ENCODE measurements around the gene FDPS.

FDPS gene

DNA sequence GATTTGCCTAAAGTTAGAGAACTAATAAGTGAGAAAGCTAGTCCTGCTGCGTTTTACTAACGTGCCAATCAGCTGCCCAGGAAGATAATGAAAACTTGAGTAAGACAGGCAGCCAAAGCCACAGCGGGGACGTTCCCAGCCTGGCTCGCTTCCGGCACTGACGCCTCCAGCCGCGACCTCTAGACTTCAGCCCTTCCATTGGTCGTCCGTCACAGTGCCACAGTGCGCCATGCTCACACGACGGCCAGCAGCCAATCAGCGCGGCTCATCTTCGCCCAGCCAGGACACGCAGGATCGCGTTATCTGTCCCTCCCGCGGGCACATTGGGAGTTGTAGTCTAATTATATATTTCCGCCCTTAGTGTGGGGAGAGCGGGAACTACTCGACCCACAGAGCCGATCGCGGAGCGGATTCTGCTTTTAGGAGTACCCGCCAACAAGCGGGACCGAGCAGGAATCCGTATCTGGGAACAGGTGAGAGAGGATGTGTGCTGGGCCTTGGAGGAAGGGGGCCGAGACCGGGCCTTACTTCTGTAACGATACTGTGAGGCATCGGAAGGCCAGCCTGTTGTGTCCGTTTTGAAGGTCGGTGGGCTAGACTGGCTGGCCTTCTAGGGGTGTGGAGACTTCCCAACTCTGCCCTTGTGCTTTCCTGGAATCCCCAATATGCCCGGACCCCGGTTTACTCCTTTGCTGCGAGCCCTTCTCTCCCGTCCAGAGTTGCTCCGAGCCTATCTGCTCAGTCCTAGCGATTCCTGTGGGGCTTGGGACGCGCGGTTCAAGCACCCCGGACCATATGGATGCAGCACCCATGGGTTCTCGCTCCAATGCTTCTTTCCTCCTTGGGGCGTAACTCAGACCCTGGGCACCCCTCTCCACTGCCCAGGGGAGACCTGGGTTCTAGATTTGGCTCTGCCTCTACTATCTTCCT is at the start of gene FDPS:
Gene FDPS (plus strand): TSS at position 374 of the 930 bp plus-strand sequence. CDS start 924 bp downstream, outside the sequence.
- peak; percentile 97 to 99 for DNase-seq (ENCODE audit: low read depth in 2 of 2)

DNA sequence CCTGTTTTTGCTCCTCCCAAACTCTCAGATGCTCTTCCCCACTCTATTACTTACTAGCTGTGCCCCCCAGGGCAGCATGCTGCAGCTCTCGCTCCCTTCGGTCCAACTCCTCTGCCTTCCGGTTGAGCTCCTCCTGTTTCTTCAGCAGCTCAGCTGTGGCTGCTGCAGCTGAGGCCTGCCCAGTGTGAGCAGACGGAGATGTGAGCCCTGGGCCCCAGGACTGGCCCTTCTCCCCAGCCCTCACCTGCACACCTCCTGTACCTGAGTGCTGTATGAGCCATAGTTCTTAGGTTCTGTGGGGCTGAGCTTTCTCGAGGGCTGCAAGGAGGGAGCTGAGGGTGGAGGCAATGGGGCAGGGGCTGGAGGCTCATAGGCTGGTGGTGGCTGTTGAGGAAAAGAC is 48.4 kb upstream of the FDPS start:
- DNase-seq (ENCODE audit: low read depth in 2 of 2): no peak

DNA sequence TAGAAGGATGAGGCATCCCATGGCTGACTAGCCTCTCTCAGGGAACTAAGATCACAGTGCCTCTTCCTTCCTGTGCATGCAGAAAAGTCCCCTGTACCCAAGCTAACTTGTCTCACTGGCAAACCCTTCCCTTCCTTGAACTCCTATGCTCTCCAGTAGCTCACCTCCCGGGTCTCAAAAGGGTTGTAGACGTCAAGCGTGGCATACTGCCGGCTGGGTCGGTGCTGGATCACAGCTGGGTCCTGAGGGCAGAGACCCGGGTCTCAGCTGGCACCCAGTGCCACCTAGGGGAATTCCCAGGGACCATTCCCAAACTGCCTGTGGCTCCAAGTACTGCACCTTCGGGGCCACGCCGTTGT is 47.2 kb upstream of the FDPS start:
- DNase-seq (ENCODE audit: low read depth in 2 of 2): no peak

DNA sequence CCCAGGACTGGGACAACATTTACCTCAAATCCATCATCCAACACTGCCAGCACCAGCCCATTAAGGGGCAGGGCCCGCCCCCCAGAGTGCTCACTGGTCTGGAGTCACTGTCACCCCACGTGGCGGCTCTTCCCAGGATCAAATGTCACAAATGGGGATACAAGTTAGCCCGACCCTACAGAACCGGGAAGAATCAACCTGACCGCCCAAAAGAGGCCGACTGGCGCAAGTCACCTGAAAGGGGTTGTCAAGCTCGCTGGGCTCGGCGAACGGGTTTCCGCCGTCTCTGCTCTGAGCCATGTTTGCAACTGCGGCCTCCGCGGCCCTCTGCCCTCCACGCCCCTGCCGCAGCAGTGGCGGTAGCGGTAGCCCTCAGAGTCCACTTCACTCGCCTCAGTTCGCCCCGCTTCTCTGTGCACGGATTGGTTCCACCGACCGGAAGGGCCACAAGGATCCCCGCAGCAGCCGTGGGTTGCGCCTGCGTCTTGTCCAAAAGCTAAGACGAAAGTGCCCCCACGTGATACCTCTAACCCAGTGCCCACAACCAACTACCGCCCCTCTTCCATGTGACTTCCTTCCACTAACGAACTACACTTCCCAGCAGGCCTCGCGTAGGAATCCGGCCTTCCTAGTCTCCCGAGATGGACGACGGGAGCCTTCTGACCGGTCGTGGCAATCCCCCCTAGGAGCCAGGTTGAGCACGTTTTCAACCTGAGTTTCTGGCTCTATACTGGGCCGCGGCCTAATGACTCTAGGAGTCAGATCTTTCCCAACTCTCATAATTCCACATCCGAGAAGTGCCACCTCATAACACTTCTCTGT is 46.6 kb upstream of the FDPS start, which contains the start of gene SCAMP3:
Gene SCAMP3 (minus strand): TSS at position 509 of the 822 bp plus-strand sequence. CDS start 209 bp downstream, at position 300.
- peak; percentile 79 to 85 for DNase-seq (ENCODE audit: low read depth in 2 of 2)

DNA sequence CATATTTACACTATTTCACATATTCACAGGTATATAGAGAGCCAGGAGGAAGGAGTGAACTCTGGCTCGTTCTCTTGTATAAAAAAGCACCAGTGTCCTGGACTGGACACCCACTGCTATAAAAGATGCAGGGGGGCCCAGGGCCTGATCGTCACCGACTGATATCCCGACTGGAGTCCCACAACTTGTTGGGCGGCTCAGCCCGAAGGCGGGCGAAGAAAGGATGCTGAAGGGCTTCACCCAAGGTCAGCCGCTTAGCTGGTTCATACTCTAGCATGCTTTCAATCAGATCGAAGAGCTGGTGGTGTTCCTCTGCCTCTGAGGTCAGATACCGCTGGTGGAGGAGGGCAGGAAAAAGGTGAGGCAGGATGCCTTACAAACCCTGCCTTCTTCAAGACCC is 45.6 kb upstream of the FDPS start:
- DNase-seq (ENCODE audit: low read depth in 2 of 2): no peak

DNA sequence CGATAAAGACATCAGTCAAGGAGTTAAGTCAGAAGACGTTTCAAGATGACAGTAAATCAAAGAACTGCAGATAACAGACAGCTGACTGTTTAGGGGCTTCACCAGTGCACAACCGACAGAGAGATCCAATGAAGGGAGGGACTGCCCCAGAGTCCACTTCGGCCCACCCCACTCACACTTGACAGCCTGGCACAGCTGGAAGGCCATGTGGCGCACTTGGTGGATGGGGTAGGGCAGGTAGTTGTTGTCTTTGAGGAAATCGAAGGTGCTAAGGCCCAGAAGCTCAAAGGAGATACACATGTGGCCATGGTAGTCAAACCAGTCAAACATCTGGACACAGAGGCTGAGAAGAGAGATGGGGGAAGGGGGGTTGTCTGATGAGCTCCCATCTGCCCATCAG is 42.1 kb upstream of the FDPS start:
- DNase-seq (ENCODE audit: low read depth in 2 of 2): no peak

DNA sequence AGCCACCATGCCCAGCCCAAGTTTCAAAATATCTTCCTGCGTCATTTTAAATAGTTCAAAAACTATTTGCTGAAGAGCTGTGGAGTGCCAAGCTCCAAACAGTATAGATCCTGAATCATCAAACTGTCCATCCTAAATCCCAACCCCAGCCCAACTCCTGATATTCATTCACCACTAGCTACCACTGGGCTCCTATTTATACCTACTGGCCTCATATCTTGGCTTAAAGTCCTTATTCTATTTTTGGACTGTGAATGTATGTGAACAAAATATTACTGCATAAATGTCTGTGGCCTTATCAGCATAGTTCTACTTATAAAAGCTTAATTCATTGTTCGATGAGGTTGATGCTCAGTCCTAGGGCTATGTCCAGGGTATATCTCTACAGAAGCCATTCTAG is 41.3 kb upstream of the FDPS start:
- no peak for DNase-seq (ENCODE audit: low read depth in 2 of 2)

DNA sequence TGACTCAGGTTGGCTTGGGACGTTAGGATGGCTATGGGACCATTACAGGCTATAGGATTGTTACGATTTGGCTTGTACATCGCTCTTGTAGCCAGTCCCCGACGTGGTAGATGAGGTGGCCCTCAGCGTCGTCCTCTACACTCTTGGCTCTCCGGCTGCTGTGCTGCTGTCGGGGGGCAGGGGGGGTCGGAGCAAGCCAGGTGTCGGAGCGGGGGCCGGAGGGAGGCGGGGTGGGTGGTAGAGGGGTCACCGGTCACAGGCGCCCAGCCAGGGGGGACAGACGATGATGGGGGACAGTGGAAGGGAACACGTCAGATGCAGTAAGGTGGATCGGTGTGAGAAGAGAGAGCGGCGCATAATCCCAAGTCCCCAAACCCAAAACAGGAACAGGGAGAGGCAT is 40.0 kb upstream of the FDPS start:
- DNase-seq (ENCODE audit: low read depth in 2 of 2): no peak

DNA sequence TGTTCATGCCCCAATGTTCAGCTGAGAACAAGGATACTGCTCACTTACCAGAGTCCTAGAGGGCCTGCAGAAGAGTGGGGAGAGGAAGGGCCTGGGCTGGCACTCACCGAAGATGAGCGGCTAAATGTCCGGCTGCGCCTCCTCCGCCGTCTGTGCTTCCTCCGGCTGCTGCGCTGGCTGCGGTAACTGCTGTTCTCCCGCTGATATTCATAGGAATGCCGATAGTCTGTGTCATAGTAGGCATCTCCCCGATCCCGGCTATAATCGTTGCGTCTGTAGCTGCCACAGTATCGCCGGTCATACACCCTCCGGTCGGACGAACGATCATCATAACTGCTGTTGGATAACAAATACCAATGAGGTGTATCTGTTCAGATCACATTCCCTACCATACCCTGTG is 39.3 kb upstream of the FDPS start:
- no peak for DNase-seq (ENCODE audit: low read depth in 2 of 2)

DNA sequence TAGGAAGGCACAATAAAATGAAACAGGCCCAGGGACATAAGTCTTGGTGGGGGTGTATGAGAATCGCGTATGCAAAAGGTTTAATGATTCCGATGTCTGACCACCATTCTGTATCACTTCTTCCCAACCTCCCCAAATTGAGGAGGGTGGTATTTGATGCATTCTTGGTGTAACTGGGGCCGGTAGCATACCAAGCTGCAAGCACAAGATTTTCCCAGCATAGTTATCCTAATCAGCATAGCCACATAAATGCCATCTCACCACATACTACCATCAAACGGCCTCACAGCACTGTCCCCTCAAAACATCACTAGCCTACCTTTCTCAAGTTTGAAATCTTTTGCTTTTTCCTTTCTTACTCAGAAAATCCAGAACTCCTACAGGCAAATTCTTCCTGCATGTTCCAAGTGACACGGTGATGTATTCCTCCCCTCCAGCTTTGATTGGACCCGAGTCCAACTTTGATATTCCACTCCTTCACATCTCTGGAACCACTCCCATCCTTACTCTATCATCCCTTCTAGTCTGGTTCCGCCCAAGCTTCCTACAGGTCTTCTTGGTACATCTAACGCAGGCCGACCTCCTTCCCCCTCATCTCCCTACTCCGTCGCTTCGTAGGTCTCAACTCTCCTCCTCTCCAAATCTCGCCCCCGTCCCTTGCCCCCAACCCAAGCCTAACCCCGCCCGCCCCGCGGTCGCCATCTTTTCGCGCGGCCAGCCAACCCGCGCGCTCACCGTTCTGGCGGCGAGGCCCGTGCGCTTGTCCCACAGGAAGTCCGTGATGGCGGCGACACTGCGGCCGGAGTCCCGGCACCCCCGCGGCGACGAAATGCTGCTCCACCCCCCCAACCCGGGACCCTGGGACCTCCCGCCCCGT is 36.0 kb upstream of the FDPS start:
- DNase-seq (ENCODE audit: low read depth in 2 of 2): peak in 1 of 2 donors; percentile 64

DNA sequence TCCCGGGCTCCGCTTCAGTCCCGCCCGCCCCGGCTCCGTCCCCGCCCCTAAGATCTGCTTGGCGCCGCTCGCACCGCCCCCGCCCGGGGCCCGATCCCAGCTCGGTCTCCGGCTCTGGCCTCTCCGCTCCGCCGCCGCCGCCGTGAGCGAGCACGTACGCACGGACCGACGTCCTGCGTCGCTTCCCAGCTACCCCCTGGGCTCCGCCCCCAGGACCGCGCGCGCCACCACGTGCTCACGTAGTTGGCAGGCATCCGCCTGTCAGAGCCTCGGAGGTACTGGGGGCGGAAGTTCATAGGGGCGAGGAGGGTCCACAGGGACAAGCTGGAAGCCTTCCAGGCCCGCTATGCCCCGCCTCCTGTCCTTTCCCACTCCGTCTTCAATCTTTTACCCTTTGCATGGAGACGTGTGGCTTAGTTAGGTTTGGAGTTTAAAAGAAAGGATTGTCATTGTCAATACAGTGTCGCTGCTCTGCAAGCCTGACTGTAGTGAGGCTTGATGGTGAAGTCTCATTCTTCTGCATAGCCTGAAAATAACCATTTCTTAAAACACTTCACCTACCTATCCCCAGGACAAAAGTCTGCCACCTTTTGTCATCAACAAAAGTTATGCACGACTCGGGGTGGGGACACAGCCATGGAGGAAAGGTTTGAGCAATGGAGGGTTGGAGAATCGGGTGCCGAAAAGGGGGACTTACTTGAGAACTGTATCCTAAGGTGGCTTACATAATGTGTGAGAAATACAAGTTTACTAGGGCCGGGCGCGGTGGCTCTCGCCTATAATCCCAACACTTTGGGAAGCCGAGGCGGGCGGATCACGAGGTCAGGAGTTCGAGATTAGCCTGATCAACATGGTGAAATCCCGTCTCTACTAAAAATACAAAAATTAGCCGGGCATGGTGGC is 35.1 kb upstream of the FDPS start, which contains the start of gene CLK2:
Gene CLK2 (minus strand): TSS at position 162 of the 903 bp plus-strand sequence. CDS start 2,527 bp downstream, outside the sequence.
- peak; percentile 94 to 98 for DNase-seq (ENCODE audit: low read depth in 2 of 2)

DNA sequence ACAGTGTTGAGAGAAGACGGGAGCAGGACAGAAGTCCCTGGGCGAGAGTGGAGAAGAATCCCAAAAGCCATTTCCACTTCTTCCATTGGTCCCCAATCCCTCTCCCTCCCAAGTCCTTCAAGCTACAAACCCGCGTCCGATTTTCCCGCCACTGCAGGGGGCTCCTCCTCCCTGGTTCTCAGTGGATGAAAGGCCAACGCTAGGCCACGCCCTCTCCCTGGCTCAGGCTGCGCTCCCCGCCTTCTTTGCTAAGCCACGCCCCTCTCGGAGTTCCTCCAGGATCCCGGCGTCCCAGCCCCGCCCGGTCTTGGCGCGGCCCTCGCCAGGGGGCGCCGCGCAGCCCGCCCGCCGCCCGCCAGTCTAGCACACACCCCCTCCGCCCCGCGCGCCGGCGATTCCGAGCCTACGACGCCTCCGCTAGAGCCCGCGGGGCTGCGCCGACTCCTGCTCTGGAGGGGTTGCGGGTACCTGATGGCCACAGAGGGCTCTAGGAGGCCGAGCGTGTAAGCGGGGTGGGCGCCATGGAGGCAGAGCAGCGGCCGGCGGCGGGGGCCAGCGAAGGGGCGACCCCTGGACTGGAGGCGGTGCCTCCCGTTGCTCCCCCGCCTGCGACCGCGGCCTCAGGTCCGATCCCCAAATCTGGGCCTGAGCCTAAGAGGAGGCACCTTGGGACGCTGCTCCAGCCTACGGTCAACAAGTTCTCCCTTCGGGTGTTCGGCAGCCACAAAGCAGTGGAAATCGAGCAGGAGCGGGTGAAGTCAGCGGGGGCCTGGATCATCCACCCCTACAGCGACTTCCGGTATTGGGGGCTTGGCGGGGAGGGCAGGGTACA is 31.4 kb upstream of the FDPS start, which contains the start of gene HCN3:
Gene HCN3 (plus strand): TSS at position 394 of the 832 bp plus-strand sequence. CDS start 128 bp downstream, at position 522.
- peak; percentile 88 to 95 for DNase-seq (ENCODE audit: low read depth in 2 of 2)

DNA sequence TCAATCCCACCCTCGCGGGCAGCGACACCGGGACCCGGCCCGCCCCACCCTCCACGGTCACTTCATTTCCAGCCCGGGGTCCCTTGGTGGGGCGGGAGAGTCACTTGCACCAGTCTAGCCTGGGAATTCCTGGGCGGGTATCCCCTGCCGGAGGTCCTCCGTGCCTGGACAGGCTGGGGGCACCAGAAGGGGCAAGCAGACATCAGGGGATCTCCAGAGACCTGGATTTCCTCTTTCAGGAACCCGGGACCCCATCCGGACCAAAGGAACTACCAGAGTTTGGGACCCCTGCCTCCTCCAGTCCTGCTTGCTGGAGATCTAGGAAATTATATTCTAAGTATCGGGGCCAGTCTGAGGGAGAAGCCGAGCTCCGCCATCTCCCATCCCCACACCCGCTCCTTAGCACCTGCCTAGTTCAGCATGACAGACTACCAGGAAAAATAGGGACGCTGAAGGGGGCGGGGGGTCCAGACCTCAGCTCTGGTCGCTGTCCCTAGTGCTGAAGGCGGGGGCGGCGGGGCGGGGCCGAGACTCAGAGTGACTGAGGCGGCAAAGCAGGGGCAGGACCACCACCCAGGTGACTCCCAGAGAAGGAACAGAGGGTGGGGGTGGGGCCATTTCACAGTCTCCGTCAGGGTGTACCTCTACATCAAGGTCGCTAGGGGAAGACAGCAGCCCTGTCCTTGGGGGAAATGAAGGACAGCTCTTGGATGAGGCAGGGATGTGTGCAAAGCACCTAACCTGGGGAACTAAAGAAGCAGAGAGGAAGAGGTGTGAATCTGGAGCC is 30.6 kb upstream of the FDPS start:
- DNase-seq (ENCODE audit: low read depth in 2 of 2): peak; percentile 61 to 75

DNA sequence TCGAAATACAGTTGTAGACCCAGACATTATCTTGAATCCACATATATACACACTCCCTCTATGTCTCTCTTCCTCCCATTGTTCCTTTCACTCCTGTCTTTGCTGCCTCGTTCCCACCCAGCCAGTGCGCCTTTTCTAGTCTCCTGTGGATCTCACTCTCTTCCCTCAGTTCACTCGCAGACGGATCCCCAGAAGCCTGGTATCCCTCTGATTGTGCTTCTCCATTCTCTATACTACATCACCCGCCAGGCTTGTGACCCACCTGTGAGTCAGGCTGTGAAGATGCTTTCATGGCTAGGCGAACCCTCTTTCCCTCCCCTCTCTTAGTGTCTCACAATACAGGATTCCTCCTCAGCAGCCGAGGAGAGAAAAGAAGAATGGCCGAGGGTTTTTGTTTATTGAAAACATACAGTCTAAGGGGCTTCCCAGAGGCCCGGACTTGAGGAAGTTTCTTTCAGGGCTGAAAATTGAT is 29.9 kb upstream of the FDPS start:
- DNase-seq (ENCODE audit: low read depth in 2 of 2): no peak

DNA sequence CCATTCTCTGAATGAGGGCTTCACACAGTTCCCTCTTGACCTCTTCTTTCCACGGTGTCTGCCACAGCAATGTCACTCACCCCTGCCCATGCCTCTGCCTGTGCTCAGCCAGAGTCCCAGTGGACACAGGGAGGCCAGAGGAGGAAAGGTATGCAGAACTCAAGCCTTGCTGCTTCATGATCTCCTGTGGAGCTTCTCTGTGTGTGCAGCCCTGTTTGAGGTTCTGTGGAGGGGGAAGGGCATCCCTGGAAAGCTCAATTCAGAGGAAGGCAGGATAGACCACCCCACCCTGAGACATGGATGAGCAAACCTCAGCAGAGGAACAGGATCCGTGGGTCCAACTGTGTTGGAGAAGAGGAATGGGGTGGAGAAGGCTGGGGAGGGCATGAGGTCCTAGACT is 29.4 kb upstream of the FDPS start:
- no peak for DNase-seq (ENCODE audit: low read depth in 2 of 2)

DNA sequence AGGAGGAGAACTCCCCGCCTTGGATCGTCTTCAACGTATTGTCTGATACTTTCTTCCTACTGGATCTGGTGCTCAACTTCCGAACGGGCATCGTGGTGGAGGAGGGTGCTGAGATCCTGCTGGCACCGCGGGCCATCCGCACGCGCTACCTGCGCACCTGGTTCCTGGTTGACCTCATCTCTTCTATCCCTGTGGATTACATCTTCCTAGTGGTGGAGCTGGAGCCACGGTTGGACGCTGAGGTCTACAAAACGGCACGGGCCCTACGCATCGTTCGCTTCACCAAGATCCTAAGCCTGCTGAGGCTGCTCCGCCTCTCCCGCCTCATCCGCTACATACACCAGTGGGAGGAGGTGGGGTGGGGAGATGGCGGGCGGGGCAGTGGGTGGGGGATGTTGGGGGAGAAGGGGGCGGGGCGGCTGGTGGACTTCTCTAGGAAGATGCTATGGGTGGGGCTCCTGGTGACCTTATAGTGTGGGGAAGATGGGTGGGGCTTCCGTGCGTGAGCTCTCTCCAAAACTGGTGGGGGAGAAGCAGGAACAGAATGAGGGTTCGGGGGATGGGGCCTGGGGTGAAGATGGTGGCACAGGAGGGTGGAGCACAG is 26.1 kb upstream of the FDPS start:
- DNase-seq (ENCODE audit: low read depth in 2 of 2): no peak

DNA sequence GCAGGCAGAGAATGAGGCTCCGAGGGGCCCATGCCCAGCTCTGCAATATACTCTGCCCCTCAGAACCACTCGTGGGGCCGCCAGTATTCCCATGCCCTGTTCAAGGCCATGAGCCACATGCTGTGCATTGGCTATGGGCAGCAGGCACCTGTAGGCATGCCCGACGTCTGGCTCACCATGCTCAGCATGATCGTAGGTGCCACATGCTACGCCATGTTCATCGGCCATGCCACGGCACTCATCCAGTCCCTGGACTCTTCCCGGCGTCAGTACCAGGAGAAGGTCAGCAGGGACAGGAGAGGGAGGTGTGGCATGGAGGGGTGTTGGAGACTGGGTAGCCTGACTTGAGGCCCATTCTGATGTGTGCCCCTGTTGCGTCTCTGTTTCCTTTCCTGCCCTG is 24.2 kb upstream of the FDPS start:
- DNase-seq (ENCODE audit: low read depth in 2 of 2): no peak

DNA sequence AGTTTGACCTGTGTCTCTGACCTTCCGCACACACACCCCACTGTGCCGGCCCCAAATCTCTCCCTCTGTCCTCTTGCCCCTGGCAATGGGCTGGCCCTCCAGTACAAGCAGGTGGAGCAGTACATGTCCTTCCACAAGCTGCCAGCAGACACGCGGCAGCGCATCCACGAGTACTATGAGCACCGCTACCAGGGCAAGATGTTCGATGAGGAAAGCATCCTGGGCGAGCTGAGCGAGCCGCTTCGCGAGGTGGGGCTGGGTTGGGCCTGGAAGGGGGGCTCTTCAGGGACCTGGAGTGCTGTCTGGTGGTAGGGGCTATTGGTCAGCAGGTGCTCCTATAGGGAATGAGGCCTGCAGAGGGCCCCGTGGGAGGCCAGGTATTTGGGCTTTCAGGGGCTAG is 23.6 kb upstream of the FDPS start:
- DNase-seq (ENCODE audit: low read depth in 2 of 2): no peak
